NCI-H82 (cell line): ENCODE results near the gene CPLX1.
A peak's percentile ranks its signal among the peaks of the same experiment; 100 is the strongest.

ENCODE experiments used
- DNase-seq: peaks from one replicate; lab custom pipeline; 2025; lab: John Stamatoyannopoulos, UW

The CPLX1 gene

GRCh38 chr4:855880-856224 is 29.9 kb upstream of the CPLX1 start:
- no peak for DNase-seq

DNA sequence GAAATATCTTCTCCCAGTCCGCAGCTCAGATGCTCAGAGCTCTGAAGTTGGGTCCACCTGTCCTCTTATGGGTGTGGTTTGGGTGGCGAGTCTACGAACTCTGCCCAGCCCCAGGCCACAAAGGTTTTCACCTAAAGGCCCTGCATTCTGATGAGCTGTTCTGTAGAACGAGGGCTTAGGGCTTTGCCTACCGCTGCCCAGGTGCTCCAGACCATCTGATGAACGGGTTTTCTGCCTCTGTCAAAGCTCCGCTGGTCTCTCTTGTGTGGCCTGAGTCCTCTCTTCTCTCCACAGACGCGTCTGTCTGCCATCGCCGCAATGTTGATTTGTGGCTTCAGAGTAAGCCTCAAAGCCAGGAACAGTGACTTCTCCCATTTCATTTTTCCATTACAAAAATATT is 28.4 kb upstream of the CPLX1 start:
- DNase-seq = no peak

DNA sequence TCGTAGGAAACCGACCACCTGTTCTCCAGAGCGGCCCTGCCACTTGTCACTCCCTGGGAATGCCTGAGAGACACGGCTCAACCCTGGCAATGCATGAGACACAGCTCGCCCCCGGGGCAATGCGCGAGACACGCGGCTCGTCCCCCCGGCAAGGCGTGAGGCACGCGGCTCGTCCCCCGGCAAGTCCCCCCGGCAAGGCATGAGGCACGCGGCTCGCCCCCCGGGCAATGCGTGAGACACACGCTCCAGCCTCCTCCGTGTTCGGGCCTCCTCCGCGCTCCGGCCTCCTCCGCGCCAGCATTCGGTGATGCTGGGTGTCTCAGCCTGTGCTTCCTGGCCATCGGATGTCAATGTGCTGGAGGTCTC is 27.5 kb upstream of the CPLX1 start:
- DNase-seq = no peak

GRCh38 chr4:851701-852430 is 25.9 kb upstream of the CPLX1 start:
- DNase-seq = no peak

DNA sequence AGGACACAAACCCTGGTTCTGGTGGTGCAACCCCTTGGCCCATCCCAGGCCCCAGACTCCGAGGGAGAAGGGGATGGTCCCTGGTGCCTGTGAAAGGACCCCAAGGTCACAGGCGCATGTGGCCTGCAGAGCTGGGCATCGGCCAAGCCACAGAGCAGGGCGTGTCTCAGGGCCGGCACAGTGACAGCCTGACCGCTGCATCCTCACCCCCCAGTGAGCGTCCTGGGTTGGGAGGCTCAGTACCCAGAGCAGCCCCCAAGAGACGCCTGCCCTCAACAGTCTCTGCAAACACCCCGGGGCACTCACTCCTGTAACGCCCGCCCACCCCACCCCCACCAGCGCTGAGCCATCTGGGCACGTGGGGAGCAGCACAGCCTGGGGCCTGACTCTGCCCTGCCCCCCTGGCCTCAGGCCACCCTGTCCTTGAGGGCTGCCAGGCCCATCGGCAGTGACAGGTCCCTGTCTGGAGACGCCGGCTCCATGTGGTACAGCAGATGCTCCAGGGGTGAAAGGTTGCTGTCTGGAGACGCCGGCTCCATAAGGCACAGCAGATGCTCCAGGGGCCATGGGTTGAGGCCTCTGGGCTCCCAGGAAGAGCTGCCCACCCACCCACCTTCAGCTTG is 24.5 kb upstream of the CPLX1 start:
- peak; percentile 61 for DNase-seq

- no peak for DNase-seq
These were observed 23.7 kb upstream of the CPLX1 start for GRCh38 chr4:849478-850175.

DNA sequence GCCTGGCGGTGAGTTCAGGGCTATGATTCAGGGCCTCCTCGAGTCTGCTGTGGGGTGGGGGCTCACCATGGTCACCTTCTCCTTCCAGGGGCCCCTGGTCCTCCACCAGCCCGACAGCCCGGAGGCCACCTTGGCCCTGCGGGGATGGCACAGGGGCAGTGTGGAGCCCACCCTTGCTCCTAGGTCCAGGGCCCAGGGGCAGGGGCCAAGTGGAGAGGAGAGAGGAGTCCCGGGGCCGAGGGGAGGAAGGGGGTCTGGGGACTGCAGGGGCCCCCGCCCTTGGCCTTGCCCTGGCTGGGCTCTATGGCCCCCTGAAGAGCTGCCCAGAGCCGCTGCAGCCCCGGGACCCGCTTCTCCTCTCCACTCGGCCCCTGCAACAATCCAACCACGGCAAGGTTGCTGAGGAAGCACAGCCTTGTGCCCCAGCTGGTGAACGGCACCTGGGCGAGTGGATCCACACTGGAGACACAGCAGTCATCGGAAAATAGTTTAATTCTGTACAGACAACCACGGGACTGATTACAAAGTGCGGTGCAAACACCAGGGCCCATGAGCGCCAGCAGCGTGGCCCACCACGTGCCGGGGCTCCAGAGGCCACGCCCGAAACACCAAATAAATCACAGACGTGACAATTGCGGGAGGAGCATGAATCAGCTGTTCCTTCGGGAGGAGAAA is 23.0 kb upstream of the CPLX1 start:
- DNase-seq = no peak

GRCh38 chr4:848307-848691 is 22.4 kb upstream of the CPLX1 start:
- peak; percentile 22 for DNase-seq

- DNase-seq = peak; percentile 63
These were observed 19.9 kb upstream of the CPLX1 start for GRCh38 chr4:845836-846251.

- DNase-seq = peak; percentile 37
These were observed 19.4 kb upstream of the CPLX1 start for GRCh38 chr4:845233-845835.

DNA sequence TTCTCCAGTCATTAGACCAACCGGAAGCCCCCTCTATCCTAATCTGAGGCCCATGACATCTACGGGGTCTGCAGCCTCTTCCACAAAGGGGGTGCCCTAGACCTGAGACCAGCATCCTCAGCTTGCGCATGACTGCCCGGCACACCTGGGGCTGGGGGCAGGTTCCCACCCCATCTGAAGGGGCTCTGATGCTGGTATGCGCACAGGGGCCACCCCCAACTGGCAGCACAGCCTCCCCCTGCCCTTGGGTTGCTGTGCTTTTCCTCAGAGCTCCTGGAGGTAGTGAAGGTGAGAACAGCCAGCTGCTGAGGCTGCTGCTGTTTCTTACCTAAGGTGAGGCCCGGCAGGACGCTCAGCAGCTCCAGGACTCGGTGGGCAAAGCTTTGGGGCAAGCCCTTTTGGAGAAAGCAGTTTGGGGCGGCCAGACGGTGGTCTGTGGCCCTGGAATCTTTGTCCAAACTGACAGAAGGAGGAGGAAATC is 18.9 kb upstream of the CPLX1 start:
- DNase-seq = no peak

GRCh38 chr4:839675-840443 is 13.9 kb upstream of the CPLX1 start:
- DNase-seq = no peak

DNA sequence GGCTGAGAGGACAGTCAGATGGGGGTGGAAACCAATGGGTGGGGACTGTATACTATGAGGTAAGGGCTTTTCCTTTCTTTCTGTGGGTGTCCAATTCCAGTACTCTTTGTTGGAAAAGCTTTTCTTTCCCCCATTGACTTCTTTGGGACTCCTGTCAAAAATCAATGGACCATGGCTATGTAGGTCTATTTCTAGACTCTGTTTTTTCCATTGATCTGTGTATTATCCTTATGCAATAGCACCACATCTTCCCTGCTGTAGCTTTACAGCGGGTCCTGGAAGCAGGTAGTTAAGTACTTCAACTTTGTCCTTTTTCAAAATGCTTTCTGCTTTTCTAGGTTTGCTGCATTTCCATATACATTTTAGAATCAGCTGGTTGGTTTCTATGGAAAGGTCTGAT is 11.8 kb upstream of the CPLX1 start:
- DNase-seq = no peak

DNA sequence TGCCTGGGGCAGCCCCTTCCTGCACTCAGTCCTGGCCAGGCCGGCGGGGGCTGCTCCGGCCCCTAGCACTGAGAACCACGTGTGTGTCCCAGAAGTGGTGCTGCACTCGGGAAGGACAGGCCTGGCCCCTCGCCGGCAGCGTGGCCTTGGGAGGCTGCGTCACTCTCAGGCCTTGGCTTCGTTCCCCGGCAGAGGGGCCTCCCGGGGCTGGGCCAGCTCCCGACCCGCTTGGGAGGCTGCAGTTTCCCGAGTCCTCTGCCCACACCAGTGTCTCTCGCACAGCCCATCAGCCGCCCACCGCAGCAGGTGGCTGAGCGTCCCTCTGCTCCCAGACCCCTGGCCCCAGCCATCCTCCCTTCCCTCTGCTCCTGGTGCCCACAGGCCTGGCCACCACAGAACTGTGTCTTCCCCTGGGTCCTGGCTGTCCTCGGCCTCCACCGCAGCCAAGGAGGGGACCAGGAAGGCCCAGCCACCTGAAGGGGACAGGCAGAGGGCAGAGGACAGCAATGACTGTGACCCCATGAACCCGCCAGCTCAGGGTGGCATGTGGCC is 10.9 kb upstream of the CPLX1 start:
- DNase-seq = no peak

DNA sequence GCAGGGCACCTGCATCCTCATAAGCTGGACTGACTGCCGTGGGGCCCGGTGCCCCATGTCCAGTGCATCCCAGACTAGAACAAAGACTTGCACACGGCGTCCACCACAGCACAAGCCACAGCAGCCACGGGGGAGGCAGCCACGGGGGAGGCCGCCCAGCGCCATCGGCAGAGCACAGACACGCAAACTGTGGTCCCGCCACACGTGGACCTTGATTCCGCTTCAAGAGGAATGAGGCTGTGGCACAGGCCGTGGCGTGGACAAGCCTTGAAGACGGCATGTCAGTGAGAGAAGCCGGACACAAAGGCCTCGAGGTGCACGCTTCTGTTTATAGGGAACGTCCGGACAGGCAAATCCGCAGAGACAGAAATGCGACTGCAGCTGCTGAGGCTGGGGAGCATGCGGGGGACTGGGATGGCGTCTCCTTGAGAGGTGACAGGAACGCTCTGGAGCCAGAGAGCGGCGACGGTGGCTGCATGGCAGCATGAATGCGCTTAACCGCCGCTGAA is 10.1 kb upstream of the CPLX1 start:
- DNase-seq = no peak

GRCh38 chr4:835148-836002 is 9.4 kb upstream of the CPLX1 start:
- DNase-seq = no peak

DNA sequence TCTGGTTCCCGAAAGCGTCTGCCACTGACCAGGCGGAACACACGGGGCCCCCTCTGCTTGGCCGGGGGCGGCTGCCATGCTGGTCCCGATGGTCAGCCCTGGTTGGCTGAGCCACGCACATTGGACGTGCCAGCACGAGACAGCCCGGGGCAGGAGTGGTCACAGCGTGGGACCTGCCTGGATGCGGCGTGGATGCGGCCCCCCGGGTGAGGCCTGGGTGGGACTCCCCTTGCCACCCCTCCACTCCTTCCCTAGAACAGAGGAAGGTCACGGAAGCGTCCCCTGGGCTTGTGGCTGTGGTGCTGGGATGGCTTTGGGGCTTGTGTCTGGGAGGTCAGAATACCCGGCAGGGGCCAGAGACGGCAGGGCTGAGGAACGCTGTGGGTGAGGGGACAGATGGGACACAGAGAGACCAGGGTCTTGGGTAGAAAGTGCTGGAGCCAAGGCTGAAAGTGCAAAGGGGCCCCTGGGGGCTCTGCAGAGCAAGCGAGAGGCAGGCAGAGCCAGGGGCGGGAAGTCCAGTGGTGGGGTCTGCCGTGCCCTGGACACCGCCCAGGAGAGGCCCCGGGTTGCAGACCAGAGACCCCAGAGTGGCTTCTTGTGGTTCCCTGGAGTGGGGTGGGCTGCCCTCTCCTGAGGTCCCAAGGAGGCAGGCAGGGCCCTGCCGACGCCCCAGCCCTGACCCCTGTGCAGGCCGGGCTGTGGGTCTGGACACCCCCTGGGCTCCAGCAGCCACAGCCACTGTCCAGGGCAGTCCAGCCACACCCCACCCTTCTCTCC is 8.6 kb upstream of the CPLX1 start:
- DNase-seq = no peak

DNA sequence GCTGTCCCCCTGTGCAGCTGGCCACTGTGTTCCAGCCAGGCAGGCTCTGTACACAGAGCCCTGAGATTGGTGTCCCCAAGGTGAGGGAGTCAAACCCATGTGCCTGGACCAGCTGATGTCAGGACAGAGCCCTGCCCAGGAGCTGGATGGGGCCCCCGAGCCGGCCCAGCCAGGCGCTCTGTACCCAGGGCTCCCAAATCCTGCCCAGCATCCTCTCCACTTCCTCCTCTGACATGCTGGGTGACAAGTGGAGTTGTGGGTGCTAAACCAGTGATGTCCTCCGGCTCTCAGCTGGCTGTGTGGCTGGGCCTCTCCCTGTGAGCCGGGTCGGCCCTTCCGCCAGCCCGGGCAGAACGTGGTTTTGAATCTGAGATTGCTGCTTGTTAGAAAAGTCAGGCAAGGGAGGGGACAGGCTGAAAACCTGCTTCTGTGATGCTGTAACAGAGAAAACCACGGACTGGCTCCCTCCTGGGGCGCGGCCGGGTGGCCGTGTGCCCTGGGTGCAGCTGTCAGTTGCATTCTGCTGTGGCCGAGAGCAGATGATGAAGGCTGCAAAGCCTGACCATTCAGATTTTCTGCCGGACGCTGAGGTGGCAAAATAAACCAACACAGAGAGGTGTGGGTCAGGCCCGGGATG is 7.9 kb upstream of the CPLX1 start:
- DNase-seq = no peak

DNA sequence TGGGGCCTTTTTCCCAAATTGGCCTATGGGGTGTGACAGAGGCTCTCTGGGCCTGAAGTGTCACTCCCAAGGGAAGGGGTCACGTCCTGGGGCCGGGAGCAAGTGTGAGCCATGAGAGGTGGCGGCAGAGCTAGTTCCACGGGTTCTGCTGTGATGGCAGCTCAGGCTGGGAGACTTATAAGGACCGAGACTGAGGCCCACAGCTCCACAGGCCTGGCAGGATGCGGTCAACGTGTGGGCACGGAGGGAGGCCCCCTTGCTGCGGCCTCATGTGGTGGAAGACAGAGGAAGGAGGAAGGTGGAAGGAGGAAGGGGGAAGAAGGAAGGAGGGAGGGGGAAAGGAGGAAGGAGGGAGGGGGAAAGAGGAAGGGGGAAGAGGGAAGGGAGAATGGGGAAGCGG is 7.2 kb upstream of the CPLX1 start:
- no peak for DNase-seq
